ENCODE results near the gene TRPT1. TPM values are rescaled to one million over a fixed set of nuclear protein-coding genes. Genes with fewer than 3 reads are reported as not detected.
A peak's percentile ranks its signal among the peaks of the same experiment; 100 is the strongest.

Gene TRPT1
- total RNA-seq, 1 donor from 2014 or later: 39.0 TPM

GRCh38 chr11:64232967-64233315 lies 7.0 kb upstream of the TRPT1 start:
- Mint-ChIP-seq H3K36me3 (ENCODE audit: unreplicated experiment) (no peaks in the 10 kb centered on the region), H3K4me1 (ENCODE audit: low read depth, unreplicated experiment) (no peaks in the 10 kb centered on the region), H3K4me3 (ENCODE audit: unreplicated experiment) (no peak overlapping the region), H3K9me3 (ENCODE audit: unreplicated experiment) (peaks cover 4% of the 10 kb centered on the region), H3K27me3 (ENCODE audit: unreplicated experiment) (peaks cover 19% of the 10 kb centered on the region), H3K27ac (ENCODE audit: unreplicated experiment) (no peak overlapping the region)
- no peak for DNase-seq
- TF ChIP-seq CTCF (IDR thresholded peaks at IDR 0.05; ENCODE audit: partially characterized antibody, unreplicated experiment): no peak

- H3K27ac Mint-ChIP-seq (ENCODE audit: unreplicated experiment): no peak overlapping the region
These were observed 6.4 kb upstream of the TRPT1 start for GRCh38 chr11:64232182-64232966.

DNA sequence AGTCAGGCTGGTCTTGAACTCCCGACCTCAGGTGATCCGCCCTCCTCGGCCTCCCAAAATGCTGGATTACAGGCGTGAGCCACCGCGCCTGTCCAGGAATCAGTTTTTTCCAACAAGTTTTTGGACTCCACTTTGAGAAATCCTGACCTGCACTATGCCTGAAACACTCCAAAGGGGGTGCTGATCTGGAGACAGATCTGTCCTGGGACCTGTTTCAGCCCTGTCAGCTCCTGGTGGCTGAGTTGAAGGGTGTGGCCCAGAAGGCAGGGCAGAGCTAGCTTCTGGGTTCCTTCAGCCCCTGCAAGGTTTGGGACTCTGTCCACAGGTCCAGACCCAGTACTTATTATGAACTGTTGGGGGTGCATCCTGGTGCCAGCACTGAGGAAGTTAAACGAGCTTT lies 5.6 kb upstream of the TRPT1 start:
- Mint-ChIP-seq H3K27ac (ENCODE audit: unreplicated experiment) (no peak overlapping the region), H3K4me1 (ENCODE audit: low read depth, unreplicated experiment) (no peaks in the 10 kb centered on the region), H3K36me3 (ENCODE audit: unreplicated experiment) (no peaks in the 10 kb centered on the region), H3K9me3 (ENCODE audit: unreplicated experiment) (peaks cover 4% of the 10 kb centered on the region), H3K27me3 (ENCODE audit: unreplicated experiment) (peaks cover 19% of the 10 kb centered on the region), H3K4me3 (ENCODE audit: unreplicated experiment) (peak overlapping the region; percentile 88)
- TF ChIP-seq CTCF (IDR thresholded peaks at IDR 0.05; ENCODE audit: partially characterized antibody, unreplicated experiment): no peak
- DNase-seq: no peak

More at GRCh38 chr11:64232182-64232966, 6.4 kb upstream of the TRPT1 start:
- Mint-ChIP-seq H3K4me3 (ENCODE audit: unreplicated experiment) (peak overlapping the region; percentile 88), H3K27me3 (ENCODE audit: unreplicated experiment) (peaks cover 19% of the 10 kb centered on the region), H3K4me1 (ENCODE audit: low read depth, unreplicated experiment) (no peaks in the 10 kb centered on the region), H3K36me3 (ENCODE audit: unreplicated experiment) (no peaks in the 10 kb centered on the region), H3K9me3 (ENCODE audit: unreplicated experiment) (peaks cover 4% of the 10 kb centered on the region)
- TF ChIP-seq CTCF (IDR thresholded peaks at IDR 0.05; ENCODE audit: partially characterized antibody, unreplicated experiment): no peak
- no peak for DNase-seq

GRCh38 chr11:64230985-64231365 lies 5.0 kb upstream of the TRPT1 start:
- H3K9me3 Mint-ChIP-seq (ENCODE audit: unreplicated experiment): peaks cover 4% of the 10 kb centered on the region
- H3K27me3 Mint-ChIP-seq (ENCODE audit: unreplicated experiment): peaks cover 19% of the 10 kb centered on the region
- no peaks in the 10 kb centered on the region for H3K36me3 Mint-ChIP-seq (ENCODE audit: unreplicated experiment)
- H3K27ac Mint-ChIP-seq (ENCODE audit: unreplicated experiment): peak overlapping the region; percentile 40
- peak overlapping the region; percentile 88 for H3K4me3 Mint-ChIP-seq (ENCODE audit: unreplicated experiment)
- no peaks in the 10 kb centered on the region for H3K4me1 Mint-ChIP-seq (ENCODE audit: low read depth, unreplicated experiment)
- TF ChIP-seq CTCF (IDR thresholded peaks at IDR 0.05; ENCODE audit: partially characterized antibody, unreplicated experiment): no peak
- DNase-seq: no peak

DNA sequence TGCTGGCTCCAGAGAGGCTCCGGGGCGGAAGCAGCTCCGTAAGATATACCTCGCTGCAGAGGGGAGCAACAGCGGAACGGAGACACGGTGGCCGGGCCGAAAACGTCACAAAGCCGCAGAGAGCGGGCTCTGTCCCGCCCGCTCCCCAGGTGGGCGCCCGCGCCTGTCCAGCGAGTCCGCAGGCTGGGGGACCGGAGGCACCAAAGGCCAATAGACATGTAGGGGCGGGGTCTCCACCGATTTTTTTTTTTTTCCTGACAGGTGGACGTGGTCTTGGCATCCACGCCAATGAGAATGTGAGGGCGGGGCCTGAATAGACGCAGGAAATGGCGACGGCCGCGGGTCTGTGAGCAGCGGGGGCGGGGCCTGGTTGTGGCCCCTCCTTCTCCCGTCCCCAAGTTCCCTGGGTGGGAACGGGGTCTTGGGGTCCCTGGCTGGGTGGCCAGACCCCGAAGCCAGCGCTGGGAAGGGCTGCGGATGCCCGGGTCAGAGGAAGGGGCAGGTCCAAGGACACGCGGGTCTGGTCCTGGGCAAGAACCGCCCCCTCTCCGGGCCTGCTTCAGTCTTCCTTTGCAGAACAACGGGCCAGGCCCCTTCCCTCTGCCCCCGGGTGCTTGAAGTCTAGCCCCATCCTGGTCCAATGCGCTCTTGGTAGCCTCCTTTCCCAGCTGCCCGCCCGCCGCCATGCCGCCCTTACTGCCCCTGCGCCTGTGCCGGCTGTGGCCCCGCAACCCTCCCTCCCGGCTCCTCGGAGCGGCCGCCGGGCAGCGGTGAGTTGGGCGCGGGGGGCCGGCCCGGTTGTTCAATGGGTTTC lies 4.4 kb upstream of the TRPT1 start, which contains the start of gene DNAJC4:
TSS of gene DNAJC4 (plus strand) at position 378 of the 814 bp plus-strand sequence. CDS start at position 685, 307 bp downstream.
- Mint-ChIP-seq H3K4me3 (ENCODE audit: unreplicated experiment) (peak within 1 kb of the TSS; percentile 88), H3K36me3 (ENCODE audit: unreplicated experiment) (no peaks in the 10 kb centered on the region), H3K27me3 (ENCODE audit: unreplicated experiment) (peaks cover 15% of the 10 kb centered on the region), H3K9me3 (ENCODE audit: unreplicated experiment) (peaks cover 3% of the 10 kb centered on the region), H3K27ac (ENCODE audit: unreplicated experiment) (peak within 1 kb of the TSS; percentile 40), H3K4me1 (ENCODE audit: low read depth, unreplicated experiment) (no peaks in the 10 kb centered on the region)
- TF ChIP-seq CTCF (IDR thresholded peaks at IDR 0.05; ENCODE audit: partially characterized antibody, unreplicated experiment): no peak
- DNase-seq: peak; percentile 89

Data from glutamatergic neuron (in vitro differentiated cells).